Body of pancreas (tissue), 4 donors: ENCODE results near the gene RAET1E.

ENCODE experiments used
- POLR2A ChIP-seq, 3 donors: fragments of 450-650 bp; IDR thresholded peaks; one replicate each; pipeline ENCODE4 v1.6.1; 2016; ENCODE audit warnings: antibody characterized with exemption in 3 of 3, mild to moderate bottlenecking in 2 of 3
- TF ChIP-seq, protein P1 (sequence below), 7 experiments: fragments of 450-650 bp in 4 of 7; fragments of 200-600 bp in 3 of 7; sonication (generic) in 3 of 7; IDR thresholded peaks; one replicate each; pipeline ENCODE4 v1.5.1; 2016 to 2019; ENCODE audit warnings: antibody characterized with exemption in 7 of 7

GRCh38 chr6:149884215-149884614 is 13.7 kb downstream of the RAET1E start:
- no peak for TF ChIP-seq POLR2A (IDR thresholded peaks at IDR 0.05)
- TF ChIP-seq, protein P1, sequence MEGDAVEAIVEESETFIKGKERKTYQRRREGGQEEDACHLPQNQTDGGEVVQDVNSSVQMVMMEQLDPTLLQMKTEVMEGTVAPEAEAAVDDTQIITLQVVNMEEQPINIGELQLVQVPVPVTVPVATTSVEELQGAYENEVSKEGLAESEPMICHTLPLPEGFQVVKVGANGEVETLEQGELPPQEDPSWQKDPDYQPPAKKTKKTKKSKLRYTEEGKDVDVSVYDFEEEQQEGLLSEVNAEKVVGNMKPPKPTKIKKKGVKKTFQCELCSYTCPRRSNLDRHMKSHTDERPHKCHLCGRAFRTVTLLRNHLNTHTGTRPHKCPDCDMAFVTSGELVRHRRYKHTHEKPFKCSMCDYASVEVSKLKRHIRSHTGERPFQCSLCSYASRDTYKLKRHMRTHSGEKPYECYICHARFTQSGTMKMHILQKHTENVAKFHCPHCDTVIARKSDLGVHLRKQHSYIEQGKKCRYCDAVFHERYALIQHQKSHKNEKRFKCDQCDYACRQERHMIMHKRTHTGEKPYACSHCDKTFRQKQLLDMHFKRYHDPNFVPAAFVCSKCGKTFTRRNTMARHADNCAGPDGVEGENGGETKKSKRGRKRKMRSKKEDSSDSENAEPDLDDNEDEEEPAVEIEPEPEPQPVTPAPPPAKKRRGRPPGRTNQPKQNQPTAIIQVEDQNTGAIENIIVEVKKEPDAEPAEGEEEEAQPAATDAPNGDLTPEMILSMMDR (IDR thresholded peaks at IDR 0.05), result no peak
